Prostate gland (tissue), 2 donors: Measurements from ENCODE around the gene TBCA. TPM values are rescaled to one million over a fixed set of nuclear protein-coding genes. Genes with fewer than 3 reads are reported as not detected.

Source experiments
- DNase-seq: peaks from one replicate; pipeline ENCODE4 v3.0.0-alpha.2; 2019; ENCODE audit warnings: low spot score
- H3K27ac ChIP-seq, 2 donors: fragments of 200-600 bp; sonication (generic); 2 replicates each; pipeline ENCODE4 v1.5.1; 2017 to 2019
- H3K27me3 ChIP-seq: fragments of 200-600 bp; sonication (generic); replicated peaks from 2 replicates; pipeline ENCODE4 v1.5.1; 2019; ENCODE audit not compliant: insufficient read depth
- H3K36me3 ChIP-seq, 2 donors: fragments of 200-600 bp; sonication (generic); 1 replicate in 1 of 2; 2 replicates in 1 of 2; pipeline versions ENCODE4 v1.5.1 to v1.8.1; 2017 to 2019
- H3K4me1 ChIP-seq: fragments of 200-600 bp; sonication (generic); replicated peaks from 2 replicates; pipeline ENCODE4 v1.5.1; 2019
- H3K4me3 ChIP-seq, 2 donors: fragments of 200-600 bp; sonication (generic); 2 replicates each; pipeline ENCODE4 v1.5.1; 2017 to 2019
- H3K9me3 ChIP-seq: fragments of 200-600 bp; sonication (generic); 2 replicates; pipeline ENCODE4 v1.5.1; 2017
- CTCF ChIP-seq, 4 experiments: fragments of 200-600 bp in 2 of 4; fragments of 450-650 bp in 2 of 4; sonication (generic) in 2 of 4; IDR thresholded peaks; 1 replicate in 3 of 4; 2 replicates in 1 of 4; pipeline ENCODE4 v1.5.1; 2016 to 2019; ENCODE audit warnings: antibody characterized with exemption in 4 of 4, mild to moderate bottlenecking in 2 of 4, moderate library complexity in 2 of 4
- POLR2A ChIP-seq: fragments of 450-650 bp; IDR thresholded peaks from one replicate; pipeline ENCODE4 v1.6.1; 2016; ENCODE audit warnings: antibody characterized with exemption, mild to moderate bottlenecking
- POLR2AphosphoS5 ChIP-seq: sonication (generic); formaldehyde crosslinking; IDR thresholded peaks from one replicate; pipeline ENCODE4 v1.6.1; 2017; ENCODE audit warnings: antibody characterized with exemption
- WGBS: methylation state at CpG from one replicate; pipeline ENCODE4 v1.1.5; 2018; 5-methylcytosine and 5-hydroxymethylcytosine counted together
- intact Hi-C: fragments of 100-400 bp; cut with DNase I; formaldehyde crosslinking; loops from one replicate; pipeline ENCODE4 v1.14.2; 2022
- total RNA-seq, 2 donors: library from RNA; depleted of rRNA; stranded (reverse); fragments of >200 nt; gene quantifications; one replicate each; pipeline ENCODE4 v1.1.0, GENCODE V29; 2016

TBCA gene
- total RNA-seq, 2 donors from 2014 or later, result 120 to 180 TPM

- Histone ChIP-seq H3K27me3 (no peaks in the 10 kb centered on the region), H3K4me3 (no peak overlapping the region), H3K4me1 (no peaks in the 10 kb centered on the region), H3K9me3 (no peaks in the 10 kb centered on the region), H3K27ac (no peak overlapping the region), H3K36me3 (no peaks in the 10 kb centered on the region)
- DNase-seq, result no peak
- 95% methylated on average over 2 of the region's 2 CpGs for WGBS
- intact Hi-C loops, result no loop called here
- TF ChIP-seq CTCF (IDR thresholded peaks at IDR 0.05), result no peak
- no peak for TF ChIP-seq POLR2A
- TF ChIP-seq POLR2AphosphoS5, result no peak
These were observed 15.8 kb upstream of the TBCA start for GRCh38 chr5:77791926-77792325.

DNA sequence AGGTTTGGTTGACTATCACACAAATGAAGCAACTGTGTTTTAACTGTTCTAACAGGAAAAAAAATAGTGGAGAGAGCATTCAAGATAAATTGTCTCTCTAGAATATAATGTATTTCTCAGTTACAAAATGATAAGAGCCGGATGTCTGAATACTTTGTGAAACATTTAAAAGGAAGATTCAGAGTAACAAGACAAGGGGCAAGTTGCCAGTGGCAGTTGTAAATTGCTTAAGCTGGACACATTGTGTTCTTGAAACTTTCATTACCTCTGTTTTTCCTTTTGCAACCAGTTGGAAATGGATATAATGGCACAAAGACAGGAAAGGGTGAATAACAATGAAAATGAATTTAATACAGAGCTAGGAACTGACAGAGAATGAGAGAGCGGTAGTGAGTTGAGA lies 15.2 kb upstream of the TBCA start:
- Histone ChIP-seq H3K27ac (no peak overlapping the region), H3K36me3 (no peaks in the 10 kb centered on the region), H3K4me3 (no peak overlapping the region), H3K27me3 (no peaks in the 10 kb centered on the region), H3K4me1 (no peaks in the 10 kb centered on the region), H3K9me3 (no peaks in the 10 kb centered on the region)
- WGBS, result 53% methylated on average over 2 of the region's 2 CpGs
- DNase-seq, result no peak
- intact Hi-C loops, result no loop called here
- TF ChIP-seq POLR2A, result no peak
- no peak for TF ChIP-seq POLR2AphosphoS5
- TF ChIP-seq CTCF (IDR thresholded peaks at IDR 0.05), result no peak

GRCh38 chr5:77785229-77785628 lies 9.1 kb upstream of the TBCA start:
- TF ChIP-seq POLR2AphosphoS5 (no peak), CTCF (IDR thresholded peaks at IDR 0.05) (no peak), POLR2A (no peak)
- H3K27me3 ChIP-seq, result no peaks in the 10 kb centered on the region
- H3K4me1 ChIP-seq, result no peaks in the 10 kb centered on the region
- no peak for DNase-seq
- no peak overlapping the region for H3K27ac ChIP-seq
- no peaks in the 10 kb centered on the region for H3K9me3 ChIP-seq
- 94% methylated on average over 16 of the region's 17 CpGs for WGBS
- H3K4me3 ChIP-seq, result no peak overlapping the region
- intact Hi-C loops, result no loop called here
- H3K36me3 ChIP-seq, result no peaks in the 10 kb centered on the region

- H3K27ac ChIP-seq, result no peak overlapping the region
- no peaks in the 10 kb centered on the region for H3K27me3 ChIP-seq
- no peak overlapping the region for H3K4me3 ChIP-seq
- H3K4me1 ChIP-seq, result no peaks in the 10 kb centered on the region
- no peaks in the 10 kb centered on the region for H3K36me3 ChIP-seq
- no peaks in the 10 kb centered on the region for H3K9me3 ChIP-seq
- intact Hi-C loops, result no loop called here
- no peak for DNase-seq
- WGBS, result 94% methylated on average over 21 of the region's 21 CpGs
- no peak for TF ChIP-seq POLR2AphosphoS5
- TF ChIP-seq POLR2A, result no peak
- TF ChIP-seq CTCF (IDR thresholded peaks at IDR 0.05), result no peak
These were observed 8.6 kb upstream of the TBCA start for GRCh38 chr5:77784735-77785134.

GRCh38 chr5:77781076-77781475 lies 4.9 kb upstream of the TBCA start:
- H3K9me3 ChIP-seq, result no peaks in the 10 kb centered on the region
- no peaks in the 10 kb centered on the region for H3K36me3 ChIP-seq
- intact Hi-C loops, result no loop called here
- TF ChIP-seq POLR2A (no peak), POLR2AphosphoS5 (no peak), CTCF (IDR thresholded peaks at IDR 0.05) (no peak)
- H3K27ac ChIP-seq, result no peak overlapping the region
- no peak overlapping the region for H3K4me3 ChIP-seq
- H3K27me3 ChIP-seq, result no peaks in the 10 kb centered on the region
- 96% methylated on average over 1 of the region's 1 CpG for WGBS
- DNase-seq, result no peak
- H3K4me1 ChIP-seq, result no peaks in the 10 kb centered on the region
